Coronary artery (tissue), 2 donors: Measurements from ENCODE around the gene CES4A.

Source experiments
- DNase-seq: peaks from one replicate; pipeline ENCODE4 v3.0.0-alpha.2; 2017; ENCODE audit warnings: low spot score
- H3K27ac ChIP-seq, 2 donors: fragments of 200-600 bp; sonication (generic); one replicate each; pipeline ENCODE4 v1.5.1; 2016 to 2019
- H3K4me3 ChIP-seq: fragments of 200-600 bp; sonication (generic); 2 replicates; pipeline ENCODE4 v1.5.1; 2016; ENCODE audit warnings: mild to moderate bottlenecking, moderate library complexity
- CTCF ChIP-seq: fragments of 200-600 bp; sonication (generic); IDR thresholded peaks from one replicate; pipeline ENCODE4 v1.5.1; 2019; ENCODE audit warnings: antibody characterized with exemption

CES4A gene

GRCh38 chr16:67055712-67056487 lies 67.5 kb downstream of the CES4A start:
- H3K4me3 ChIP-seq: no peak overlapping the region
- H3K27ac ChIP-seq: no peak overlapping the region
- no peak for TF ChIP-seq CTCF
- no peak for DNase-seq
